Activated naive CD8-positive, alpha-beta T cell treated with anti-CD3 and anti-CD28 coated beads for 36 hours (primary cell): Measurements from ENCODE around the gene HNRNPU. TPM values are rescaled to one million over a fixed set of nuclear protein-coding genes. Genes with fewer than 3 reads are reported as not detected.

ENCODE experiments used
- DNase-seq: peaks from one replicate; pipeline ENCODE4 v3.0.0; 2021
- H3K27ac Mint-ChIP-seq: one replicate; pipeline ENCODE4 v1.8.0; 2022; ENCODE audit warnings: mild to moderate bottlenecking, moderate library complexity, mixed read lengths
- H3K27me3 Mint-ChIP-seq: one replicate; pipeline ENCODE4 v1.8.0; 2022; ENCODE audit warnings: mild to moderate bottlenecking, mixed read lengths
- H3K36me3 Mint-ChIP-seq: one replicate; pipeline ENCODE4 v1.8.0; 2021; ENCODE audit warnings: mild to moderate bottlenecking, mixed read lengths
- H3K4me1 Mint-ChIP-seq: one replicate; pipeline ENCODE4 v1.8.0; 2021; ENCODE audit warnings: mixed read lengths
- H3K4me3 Mint-ChIP-seq: one replicate; pipeline ENCODE4 v1.8.0; 2022; ENCODE audit warnings: mild to moderate bottlenecking, moderate library complexity, mixed read lengths
- H3K9me3 Mint-ChIP-seq: one replicate; pipeline ENCODE4 v1.8.0; 2022; ENCODE audit warnings: mixed read lengths
- total RNA-seq, 2 experiments: library from RNA; stranded (reverse); gene quantifications; one replicate each; pipeline ENCODE4 v1.2.3, GENCODE V29; 2021

Gene HNRNPU
- total RNA-seq, result 100 to 1,000 TPM; 639 to 651 TPM

DNA sequence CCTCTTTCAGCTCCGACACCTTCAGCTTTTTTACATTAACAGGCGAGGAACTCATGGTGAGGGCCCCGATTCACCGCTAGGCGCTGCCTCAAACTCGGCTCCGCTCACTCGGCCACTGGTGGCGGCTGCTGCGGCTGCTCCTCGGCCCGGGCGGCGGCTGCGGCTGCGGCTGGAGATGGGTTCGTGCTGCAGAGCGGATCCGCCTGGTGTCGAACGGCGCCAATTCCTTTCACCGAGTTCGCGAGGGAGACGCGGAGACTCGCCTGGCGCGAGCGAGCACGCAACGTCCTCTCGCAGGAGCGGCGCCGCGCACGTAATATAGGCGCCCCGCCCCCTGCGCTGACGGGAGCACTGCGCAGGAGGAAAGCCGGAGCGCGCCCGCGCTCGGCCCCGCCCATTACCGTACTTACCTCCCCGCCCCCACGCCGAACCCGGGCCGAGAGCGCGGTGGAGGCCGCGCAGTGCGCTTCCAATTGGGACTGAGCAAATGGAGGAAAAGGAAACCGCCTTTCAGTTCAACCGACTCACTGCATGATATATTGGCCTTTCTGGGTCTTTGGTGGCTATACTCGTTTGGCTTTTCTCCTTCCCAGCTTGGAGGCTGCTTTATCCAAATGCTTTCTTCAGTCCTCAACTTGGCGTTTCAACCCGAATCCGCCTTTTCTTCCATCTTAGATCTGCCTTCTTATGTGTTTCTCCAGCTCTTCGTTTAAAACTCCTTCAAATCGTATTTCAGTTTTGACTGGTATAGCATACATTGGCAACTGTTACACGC, at the start of gene HNRNPU:
Gene HNRNPU, minus strand, starts transcription at position 291 of the 775 bp plus-strand sequence. Its CDS starts 236 bp downstream, at position 55.
- Mint-ChIP-seq H3K27me3 (no peaks in the 10 kb centered on the region), H3K4me1 (peaks cover 35% of the 10 kb centered on the region), H3K27ac (peak within 1 kb of the TSS; percentile 97), H3K9me3 (no peaks in the 10 kb centered on the region), H3K4me3 (peak within 1 kb of the TSS; percentile 91), H3K36me3 (peaks cover 40% of the 10 kb centered on the region)
- peak; percentile 98 for DNase-seq

DNA sequence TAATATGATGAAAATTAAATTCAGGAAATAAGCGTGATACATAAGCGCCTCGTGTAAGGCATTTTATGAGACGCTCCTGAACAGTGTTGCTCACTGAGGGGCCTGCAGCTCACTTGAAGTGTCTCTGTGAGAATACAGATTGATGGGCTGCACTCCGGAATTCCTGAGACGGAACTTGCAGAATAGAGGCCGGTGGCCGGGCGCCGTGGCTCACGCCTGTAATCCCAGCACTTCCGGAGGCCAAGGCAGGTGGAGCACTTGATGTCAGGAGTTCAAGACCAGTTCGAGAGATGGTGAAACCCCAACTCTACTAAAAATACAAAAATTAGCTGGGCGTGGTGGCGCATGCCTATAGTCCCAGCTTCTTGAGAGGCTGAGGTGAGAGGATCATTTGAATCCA, 49.5 kb upstream of the HNRNPU start:
- Mint-ChIP-seq H3K27me3 (no peaks in the 10 kb centered on the region), H3K27ac (no peak overlapping the region), H3K4me3 (no peak overlapping the region), H3K9me3 (no peaks in the 10 kb centered on the region), H3K36me3 (no peaks in the 10 kb centered on the region), H3K4me1 (peaks cover 3% of the 10 kb centered on the region)
- no peak for DNase-seq

DNA sequence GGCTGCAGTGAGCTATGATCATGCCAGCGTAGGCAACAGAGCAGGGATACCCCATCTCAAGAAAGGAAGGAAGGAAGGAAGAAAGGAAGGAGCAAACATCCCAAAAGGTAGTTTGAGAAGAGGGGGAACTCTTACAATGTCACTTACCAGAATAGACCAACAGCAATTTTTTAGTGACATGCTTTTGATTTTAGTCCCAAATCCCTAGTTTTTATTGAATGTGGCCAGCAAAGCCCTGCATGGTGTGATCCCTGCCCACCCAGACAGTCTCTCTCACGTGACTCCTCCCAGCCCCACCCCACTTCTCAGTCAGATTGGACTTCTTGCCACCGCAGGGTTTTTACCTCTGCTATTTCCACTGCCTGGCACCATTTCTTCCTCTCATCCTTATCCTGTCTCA, 39.8 kb upstream of the HNRNPU start:
- Mint-ChIP-seq H3K27me3 (no peaks in the 10 kb centered on the region), H3K4me3 (no peak overlapping the region), H3K4me1 (peaks cover 2% of the 10 kb centered on the region), H3K27ac (no peak overlapping the region), H3K9me3 (no peaks in the 10 kb centered on the region), H3K36me3 (no peaks in the 10 kb centered on the region)
- DNase-seq, result no peak

DNA sequence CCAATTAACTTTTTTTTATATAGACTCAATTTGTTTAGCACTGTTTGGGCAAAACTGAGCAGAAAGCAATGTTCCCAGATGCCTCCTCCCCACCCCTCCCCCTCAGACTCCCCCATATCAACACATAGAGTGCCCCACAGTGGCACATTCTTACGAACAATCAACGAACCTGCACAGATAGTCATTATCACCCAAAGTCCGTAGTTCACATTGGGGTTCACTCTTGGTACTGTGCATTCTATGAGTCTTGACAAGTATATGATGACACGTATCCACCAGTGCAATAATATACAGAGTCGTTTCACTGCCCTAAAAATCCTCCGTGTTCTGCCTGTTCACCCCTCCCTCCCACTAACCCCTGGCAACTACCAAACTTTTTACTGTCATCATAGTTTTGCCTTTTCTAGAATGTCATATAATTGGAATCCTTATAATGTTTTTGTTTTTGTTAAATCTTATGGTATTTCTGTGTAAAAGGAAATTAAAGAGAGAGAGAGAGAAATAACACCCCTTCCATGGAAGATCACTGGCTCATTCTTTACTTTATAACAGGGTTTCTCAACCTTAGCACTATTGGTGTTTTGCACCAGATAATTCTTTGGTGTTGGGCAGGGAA, 37.2 kb upstream of the HNRNPU start:
- H3K27me3 Mint-ChIP-seq, result peaks cover 5% of the 10 kb centered on the region
- DNase-seq, result no peak
- H3K4me3 Mint-ChIP-seq, result no peak overlapping the region
- no peaks in the 10 kb centered on the region for H3K9me3 Mint-ChIP-seq
- H3K27ac Mint-ChIP-seq, result no peak overlapping the region
- H3K36me3 Mint-ChIP-seq, result no peaks in the 10 kb centered on the region
- H3K4me1 Mint-ChIP-seq, result no peaks in the 10 kb centered on the region

DNA sequence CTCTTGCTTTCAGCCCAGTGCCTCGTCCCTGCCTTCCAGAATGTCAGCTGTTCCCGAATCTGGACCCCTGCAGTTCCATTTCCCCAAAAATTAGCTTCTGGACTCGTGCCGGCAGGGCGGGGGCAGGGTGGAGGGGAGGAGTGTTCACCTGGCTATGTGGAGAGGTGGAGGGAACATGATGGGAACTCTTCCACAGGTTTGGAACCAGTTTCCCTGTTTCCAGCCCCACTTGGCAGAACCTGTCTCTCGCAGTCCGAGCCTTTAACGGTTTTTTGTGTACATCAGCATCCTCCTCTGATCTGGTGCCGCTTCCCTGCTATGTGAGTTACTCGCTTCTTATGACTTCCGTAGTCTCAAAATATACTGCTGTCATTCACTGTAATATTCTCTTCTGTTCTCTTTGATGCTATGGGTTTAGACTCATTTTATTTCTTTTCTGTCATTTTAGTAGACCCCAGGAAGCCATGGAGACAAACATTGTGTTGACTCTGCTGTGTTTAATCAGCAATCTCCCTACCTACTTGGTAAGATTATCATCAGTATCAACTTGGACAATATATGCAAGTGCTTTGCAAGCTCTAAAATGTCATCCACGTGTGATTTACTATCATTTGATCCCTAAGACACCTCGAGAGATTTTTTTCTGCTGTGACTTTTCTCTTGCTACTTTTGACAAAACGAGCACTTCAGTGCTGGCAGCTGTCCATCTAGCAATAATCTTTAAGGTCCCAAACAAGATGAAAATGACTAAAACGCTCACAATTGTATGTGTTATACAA, 33.3 kb upstream of the HNRNPU start:
- Mint-ChIP-seq H3K4me1 (no peaks in the 10 kb centered on the region), H3K27me3 (peaks cover 5% of the 10 kb centered on the region), H3K36me3 (no peaks in the 10 kb centered on the region), H3K27ac (no peak overlapping the region), H3K4me3 (no peak overlapping the region), H3K9me3 (no peaks in the 10 kb centered on the region)
- DNase-seq, result no peak

DNA sequence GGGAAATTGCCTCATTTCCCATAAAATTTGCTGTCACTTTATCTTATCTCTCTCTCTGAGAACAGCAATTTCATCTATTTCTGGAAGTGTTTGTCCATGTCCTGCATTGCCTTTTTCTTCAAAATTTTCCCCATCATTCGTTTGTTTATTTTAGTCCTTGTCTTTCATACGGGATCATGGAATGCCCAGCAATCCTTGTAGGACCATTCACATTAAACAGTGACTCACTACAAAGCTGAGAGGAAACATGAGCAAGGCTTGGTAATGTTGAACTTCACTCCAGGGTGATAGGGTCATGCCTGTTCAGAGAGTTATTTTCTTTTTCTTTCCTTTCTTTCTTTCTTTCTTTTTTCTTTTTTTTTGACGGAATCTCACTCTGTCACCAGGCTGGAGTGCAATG, 32.2 kb upstream of the HNRNPU start:
- no peak for DNase-seq
- H3K27ac Mint-ChIP-seq, result no peak overlapping the region
- H3K27me3 Mint-ChIP-seq, result peaks cover 5% of the 10 kb centered on the region
- no peaks in the 10 kb centered on the region for H3K4me1 Mint-ChIP-seq
- no peak overlapping the region for H3K4me3 Mint-ChIP-seq
- no peaks in the 10 kb centered on the region for H3K9me3 Mint-ChIP-seq
- H3K36me3 Mint-ChIP-seq, result no peaks in the 10 kb centered on the region

DNA sequence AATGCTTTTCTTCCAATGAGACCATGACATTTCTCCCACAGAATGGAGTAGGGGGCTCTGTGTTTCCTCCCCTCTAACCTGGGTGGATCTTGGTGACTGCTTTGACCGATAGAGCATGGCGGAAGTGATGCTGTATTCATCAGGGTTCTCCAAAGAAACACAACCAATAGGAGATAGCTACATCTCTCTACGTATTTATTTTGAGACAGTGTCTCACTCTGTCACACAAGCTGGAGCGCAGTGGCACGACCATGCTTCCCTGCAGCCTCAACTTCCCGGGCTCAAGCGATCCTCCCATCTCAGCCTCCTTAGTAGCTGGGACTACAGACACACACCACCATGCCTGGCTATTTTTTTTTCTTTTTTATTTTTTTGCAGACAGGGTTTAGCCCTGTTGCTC, 29.5 kb upstream of the HNRNPU start:
- no peak for DNase-seq
- peaks cover 5% of the 10 kb centered on the region for H3K27me3 Mint-ChIP-seq
- no peaks in the 10 kb centered on the region for H3K4me1 Mint-ChIP-seq
- H3K27ac Mint-ChIP-seq, result no peak overlapping the region
- no peaks in the 10 kb centered on the region for H3K36me3 Mint-ChIP-seq
- no peaks in the 10 kb centered on the region for H3K9me3 Mint-ChIP-seq
- no peak overlapping the region for H3K4me3 Mint-ChIP-seq

DNA sequence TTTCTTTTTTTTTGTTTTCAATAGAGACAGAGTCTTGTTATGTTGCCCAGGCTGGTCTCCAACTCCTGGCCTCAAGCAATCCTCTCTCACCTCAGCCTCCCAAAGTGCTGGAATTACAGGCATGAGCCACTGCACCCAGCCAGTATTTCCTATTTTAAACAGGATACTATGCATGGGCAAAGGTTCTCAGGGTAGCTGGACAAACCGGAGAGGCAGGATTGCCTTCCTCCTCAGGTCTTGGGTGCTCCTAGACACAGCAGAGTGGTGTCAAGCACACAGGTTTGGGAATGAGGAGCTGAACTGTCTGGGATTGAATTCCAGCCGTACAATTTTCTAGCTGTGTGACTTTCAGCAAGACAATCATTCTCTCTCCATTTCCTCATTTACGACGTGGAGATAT, 22.9 kb upstream of the HNRNPU start:
- Mint-ChIP-seq H3K27me3 (no peaks in the 10 kb centered on the region), H3K9me3 (no peaks in the 10 kb centered on the region), H3K4me3 (no peak overlapping the region), H3K36me3 (no peaks in the 10 kb centered on the region), H3K4me1 (no peaks in the 10 kb centered on the region), H3K27ac (no peak overlapping the region)
- DNase-seq, result no peak

DNA sequence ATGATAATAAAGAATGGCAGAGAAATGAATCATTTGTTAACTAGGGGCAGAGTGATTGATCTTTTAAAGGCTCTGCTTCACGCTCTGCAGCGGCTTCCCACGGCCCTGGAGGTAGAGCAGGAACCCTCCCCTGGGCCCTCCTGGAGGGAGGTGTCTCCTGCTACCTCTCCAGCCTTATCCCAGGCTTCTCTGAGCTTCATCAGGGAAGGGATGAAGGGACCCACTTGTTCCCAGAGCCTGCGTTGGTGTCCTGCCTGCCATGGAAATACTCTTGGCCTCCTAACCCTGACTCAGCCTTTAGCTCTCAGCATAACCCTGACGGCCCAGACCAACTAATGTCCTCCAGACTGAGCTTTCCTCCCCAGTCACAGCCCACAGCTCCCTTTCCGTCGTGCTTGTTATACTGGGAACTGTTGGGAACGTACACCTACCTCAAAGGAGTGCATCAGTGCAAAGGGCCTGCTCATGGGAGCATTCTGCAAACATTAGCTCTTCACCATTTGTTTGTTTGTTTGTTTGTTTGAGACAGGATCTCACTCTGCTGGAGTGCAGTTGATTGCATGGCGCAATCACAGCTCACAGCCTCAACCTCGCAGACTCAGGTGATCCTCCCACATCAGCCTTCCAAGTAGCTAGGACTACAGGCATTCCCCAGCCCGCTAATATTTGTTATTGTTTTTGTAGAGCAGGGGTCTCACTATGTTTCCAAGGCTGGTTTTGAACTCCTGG, 17.4 kb upstream of the HNRNPU start:
- Mint-ChIP-seq H3K4me3 (no peak overlapping the region), H3K27me3 (no peaks in the 10 kb centered on the region), H3K4me1 (no peaks in the 10 kb centered on the region), H3K27ac (no peak overlapping the region), H3K36me3 (no peaks in the 10 kb centered on the region), H3K9me3 (no peaks in the 10 kb centered on the region)
- DNase-seq, result no peak

DNA sequence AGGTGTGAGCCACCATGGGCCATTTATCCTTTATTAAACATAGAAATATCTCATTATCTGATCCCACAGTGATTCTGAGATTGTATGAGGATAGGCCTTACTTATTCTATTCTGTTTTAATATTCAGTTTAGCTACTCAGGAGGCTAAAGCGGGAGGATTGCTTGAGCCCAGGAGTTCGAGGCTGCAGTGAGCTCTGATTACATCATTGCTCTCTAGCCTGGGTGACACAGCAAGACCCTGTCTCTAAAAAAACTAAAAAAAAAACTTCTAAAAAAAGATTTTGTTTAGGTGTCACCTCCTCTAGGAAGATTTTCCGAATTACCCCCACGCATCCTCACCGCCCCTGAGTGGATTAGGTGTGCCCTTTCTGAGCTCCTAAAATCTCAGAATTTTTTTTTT, 14.3 kb upstream of the HNRNPU start:
- Mint-ChIP-seq H3K9me3 (no peaks in the 10 kb centered on the region), H3K27me3 (no peaks in the 10 kb centered on the region), H3K4me3 (no peak overlapping the region), H3K36me3 (no peaks in the 10 kb centered on the region), H3K4me1 (no peaks in the 10 kb centered on the region), H3K27ac (no peak overlapping the region)
- no peak for DNase-seq

DNA sequence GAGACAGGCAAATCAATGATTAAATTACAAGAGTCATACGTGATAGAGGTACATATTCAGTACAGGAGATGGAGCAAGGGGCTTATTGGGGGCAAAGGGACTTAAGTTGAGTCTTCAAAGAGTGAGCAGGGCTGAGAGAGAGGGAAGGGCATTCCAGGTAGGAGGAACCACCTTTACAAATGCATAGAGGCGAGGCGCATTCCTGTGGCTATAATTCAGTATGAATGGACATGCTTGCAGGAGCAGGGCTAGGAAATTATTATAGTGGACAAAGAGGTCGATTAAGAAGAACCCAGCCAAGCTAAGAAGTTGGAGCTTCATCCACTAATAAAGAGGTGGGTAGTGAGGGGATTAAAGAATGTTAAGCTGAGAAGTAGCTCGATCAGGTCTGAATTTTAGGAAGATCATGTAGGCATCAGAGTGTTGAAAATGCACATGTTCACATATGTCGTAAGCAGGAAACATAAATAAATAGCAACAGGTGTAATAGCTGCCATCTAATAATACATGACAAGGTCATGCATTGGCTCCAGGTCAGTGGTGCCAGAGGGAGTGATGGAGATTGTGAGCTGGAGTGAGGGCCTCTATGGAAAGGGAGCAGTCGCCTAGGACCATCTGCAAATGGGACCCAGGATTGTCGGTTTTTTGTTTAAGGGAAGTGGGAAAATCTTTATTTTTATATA, 12.0 kb upstream of the HNRNPU start:
- H3K27ac Mint-ChIP-seq, result no peak overlapping the region
- no peak overlapping the region for H3K4me3 Mint-ChIP-seq

DNA sequence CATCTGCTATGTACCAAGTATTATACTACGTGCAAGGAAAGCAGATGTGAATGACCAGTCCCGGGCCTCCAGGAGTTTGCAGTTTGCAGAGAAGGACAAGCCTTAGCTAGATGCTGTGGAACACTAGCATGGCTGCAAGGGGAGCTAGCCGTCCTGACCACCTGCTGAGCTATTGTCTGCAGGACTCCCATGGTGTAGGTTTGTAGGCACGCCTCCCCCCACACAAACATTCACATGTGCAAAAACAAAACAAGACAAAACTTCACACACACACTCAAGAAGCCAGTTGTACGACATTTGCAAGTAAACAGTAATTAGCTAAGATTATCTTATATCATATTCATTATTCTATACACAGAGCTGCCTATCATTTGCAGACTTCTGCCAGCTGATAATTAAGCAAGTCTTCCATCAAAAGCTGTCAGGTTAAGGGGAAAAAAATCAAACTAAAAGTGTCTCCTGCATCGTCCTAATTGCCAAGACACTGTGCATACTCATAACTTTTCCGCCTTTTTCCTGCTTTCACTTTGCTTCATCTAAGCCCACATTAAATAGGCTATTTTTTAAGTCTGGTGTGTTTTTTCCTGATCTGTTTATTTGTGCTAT, 10.7 kb upstream of the HNRNPU start:
- H3K4me3 Mint-ChIP-seq, result no peak overlapping the region
- H3K4me1 Mint-ChIP-seq, result no peaks in the 10 kb centered on the region
- H3K9me3 Mint-ChIP-seq, result no peaks in the 10 kb centered on the region
- no peak overlapping the region for H3K27ac Mint-ChIP-seq
- H3K36me3 Mint-ChIP-seq, result no peaks in the 10 kb centered on the region
- DNase-seq, result no peak
- no peaks in the 10 kb centered on the region for H3K27me3 Mint-ChIP-seq

More for the DNA sequence above, 12.0 kb upstream of the HNRNPU start:
- Mint-ChIP-seq H3K27me3 (no peaks in the 10 kb centered on the region), H3K36me3 (no peaks in the 10 kb centered on the region), H3K4me1 (no peaks in the 10 kb centered on the region), H3K9me3 (no peaks in the 10 kb centered on the region)
- DNase-seq, result no peak

DNA sequence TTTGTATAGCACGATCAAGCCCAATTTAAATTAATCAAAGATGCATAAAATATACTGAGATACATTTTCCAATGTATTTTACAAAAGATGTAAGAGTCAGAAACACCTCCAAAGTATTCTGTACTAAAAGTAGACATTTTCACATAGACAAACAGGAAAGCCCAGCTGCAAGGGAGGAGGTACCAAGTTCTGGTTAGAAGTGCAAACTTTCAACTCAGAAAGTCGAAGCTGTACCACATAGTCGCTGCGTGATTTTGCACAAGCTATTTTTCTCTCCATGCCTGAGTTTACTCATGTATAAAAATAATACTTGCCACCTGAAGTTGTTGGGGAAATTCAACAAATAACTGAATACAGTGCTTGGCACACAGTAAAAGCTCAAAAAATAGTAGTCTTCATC, 5.6 kb upstream of the HNRNPU start:
- DNase-seq, result no peak
- H3K4me1 Mint-ChIP-seq, result peaks cover 16% of the 10 kb centered on the region
- no peaks in the 10 kb centered on the region for H3K27me3 Mint-ChIP-seq
- no peak overlapping the region for H3K27ac Mint-ChIP-seq
- H3K36me3 Mint-ChIP-seq, result no peaks in the 10 kb centered on the region
- H3K4me3 Mint-ChIP-seq, result no peak overlapping the region
- no peaks in the 10 kb centered on the region for H3K9me3 Mint-ChIP-seq

DNA sequence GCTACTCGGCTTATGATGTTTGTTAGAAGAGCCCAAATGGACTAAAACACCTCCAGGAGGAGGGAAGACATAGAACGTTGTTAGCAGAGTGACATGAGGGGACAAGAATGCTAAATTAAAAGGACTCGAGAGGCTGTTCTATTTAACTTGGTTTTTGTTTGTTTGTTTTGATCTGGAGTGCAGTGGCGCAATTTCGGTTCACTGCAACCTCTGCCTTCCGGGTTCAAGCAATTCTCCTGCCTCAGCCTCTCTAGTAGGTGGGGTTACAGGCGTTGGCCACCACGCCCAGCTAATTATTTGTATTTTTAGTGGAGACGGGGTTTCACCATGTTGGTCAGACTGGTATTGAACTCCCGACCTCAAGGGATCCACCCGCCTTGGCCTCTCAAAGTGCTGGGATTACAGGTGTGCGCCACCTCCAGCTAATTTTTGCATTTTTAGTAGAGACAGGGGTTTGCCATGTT, 5.1 kb upstream of the HNRNPU start:
- Mint-ChIP-seq H3K4me3 (no peak overlapping the region), H3K36me3 (no peaks in the 10 kb centered on the region), H3K27ac (no peak overlapping the region), H3K9me3 (no peaks in the 10 kb centered on the region), H3K4me1 (peaks cover 16% of the 10 kb centered on the region), H3K27me3 (no peaks in the 10 kb centered on the region)
- no peak for DNase-seq
